Measurements from ENCODE around the gene FAM227B.
"Not testable (repeated sequence)": the region's sequence is repeated elsewhere in the genome, so short reads cannot be mapped to it uniquely, and the experiment has no call there.

Gene FAM227B

DNA sequence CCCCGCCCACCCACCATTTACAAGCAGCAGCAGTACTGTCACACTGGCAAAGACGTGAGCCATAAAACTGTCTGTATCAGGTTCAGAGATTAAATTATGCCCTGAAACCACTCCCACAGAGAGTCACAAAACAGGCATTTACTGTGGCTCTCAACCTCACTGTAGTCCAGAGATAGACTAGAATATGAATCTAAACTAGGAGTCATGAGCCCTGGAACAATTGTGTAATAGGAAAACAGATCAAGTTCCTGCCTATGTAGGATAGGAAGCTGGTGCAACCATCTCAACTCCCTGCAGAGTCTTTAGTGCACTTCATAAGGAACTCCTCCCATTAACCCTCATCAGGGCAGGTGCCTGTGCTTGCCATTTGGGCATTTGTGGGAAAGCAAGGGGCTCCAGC, 61.7 kb downstream of the FAM227B start:
- ChIA-PET POLR2A (no interaction called here), CTCF (no interaction called here)
- no peak for DNase-seq (ENCODE audit: extremely low spot score)
- TF ChIP-seq CTCF (IDR thresholded peaks at IDR 0.05; ENCODE audit: control extremely low read depth, extremely low read depth, low read depth, missing control alignments): no peak

DNA sequence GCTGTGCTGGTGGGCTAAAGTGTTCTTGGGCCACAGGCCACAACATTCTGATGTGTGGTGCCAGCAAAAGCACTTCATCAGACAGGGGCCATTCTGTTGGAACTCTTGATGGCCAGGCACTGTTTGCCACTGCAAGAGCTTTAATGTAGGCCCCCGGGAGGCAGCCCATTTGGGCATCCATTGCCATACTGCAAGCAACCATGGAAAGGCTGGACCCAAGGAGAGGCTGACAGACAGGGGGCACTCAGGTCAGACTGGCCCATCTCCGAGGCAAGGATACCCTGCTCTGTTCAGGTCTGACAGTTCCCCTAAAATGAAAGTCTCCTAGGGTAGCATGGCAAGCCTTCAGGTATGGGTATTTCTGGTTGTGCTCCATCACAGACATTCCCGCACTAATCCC, 64.2 kb downstream of the FAM227B start:
- ChIA-PET POLR2A (no interaction called here), CTCF (no interaction called here)
- DNase-seq (ENCODE audit: extremely low spot score): no peak
- no peak for TF ChIP-seq CTCF (IDR thresholded peaks at IDR 0.05; ENCODE audit: control extremely low read depth, extremely low read depth, low read depth, missing control alignments)

- CTCF ChIA-PET; POLR2A ChIA-PET; DNase-seq (ENCODE audit: extremely low spot score): not testable (repeated sequence)
These were observed 70.3 kb downstream of the FAM227B start for GRCh38 chr15:49550342-49550741.

DNA sequence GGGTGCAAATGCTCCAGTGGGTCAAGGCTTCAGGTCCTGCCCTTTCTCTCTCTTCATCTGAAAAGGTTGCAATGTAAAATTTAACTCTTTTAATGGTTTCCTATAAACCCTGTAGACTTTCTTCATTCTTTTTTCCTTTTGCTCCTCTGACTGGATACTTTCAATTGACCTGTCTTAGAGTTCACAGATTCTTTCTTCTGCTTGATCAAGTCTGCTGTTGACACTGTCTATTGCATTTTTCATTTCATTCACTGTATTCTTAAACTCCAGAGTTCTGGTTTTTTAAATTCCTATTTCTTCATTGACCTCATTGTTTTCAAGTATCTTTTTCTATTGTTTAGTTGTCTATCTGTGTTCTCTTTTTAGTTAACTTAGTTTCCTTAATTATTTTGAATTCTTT, 82.1 kb downstream of the FAM227B start:
- CTCF ChIA-PET: no interaction called here
- POLR2A ChIA-PET: no interaction called here
- TF ChIP-seq CTCF (IDR thresholded peaks at IDR 0.05; ENCODE audit: control extremely low read depth, extremely low read depth, low read depth, missing control alignments): no peak
- DNase-seq (ENCODE audit: extremely low spot score): no peak

DNA sequence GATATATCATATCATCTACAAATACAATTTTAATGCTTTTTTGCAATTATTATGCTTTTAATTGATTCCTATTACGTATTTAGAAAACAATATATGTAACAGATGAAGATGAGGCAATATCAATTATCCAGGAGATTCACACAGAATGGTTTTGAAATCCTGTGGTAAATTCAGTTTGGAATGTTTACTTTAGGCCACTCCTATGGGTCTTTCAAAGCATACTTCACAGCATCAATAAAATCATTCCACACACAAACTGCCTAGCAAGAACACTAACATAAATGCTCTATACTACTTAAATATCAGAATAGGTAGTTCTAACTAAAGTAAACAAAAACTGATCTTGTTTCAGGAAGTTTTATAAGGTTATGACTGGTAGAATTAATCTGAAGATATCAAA, 90.5 kb downstream of the FAM227B start:
- TF ChIP-seq CTCF (IDR thresholded peaks at IDR 0.05; ENCODE audit: control extremely low read depth, extremely low read depth, low read depth, missing control alignments): no peak
- DNase-seq (ENCODE audit: extremely low spot score): no peak
- ChIA-PET CTCF (no interaction called here), POLR2A (no interaction called here)

GRCh38 chr15:49528289-49528688, 92.3 kb downstream of the FAM227B start:
- no peak for DNase-seq (ENCODE audit: extremely low spot score)
- ChIA-PET POLR2A (no interaction called here), CTCF (no interaction called here)
- no peak for TF ChIP-seq CTCF (IDR thresholded peaks at IDR 0.05; ENCODE audit: control extremely low read depth, extremely low read depth, low read depth, missing control alignments)

GRCh38 chr15:49521802-49522201, 98.8 kb downstream of the FAM227B start:
- ChIA-PET POLR2A (no interaction called here), CTCF (no interaction called here)
- no peak for TF ChIP-seq CTCF (IDR thresholded peaks at IDR 0.05; ENCODE audit: control extremely low read depth, extremely low read depth, low read depth, missing control alignments)
- no peak for DNase-seq (ENCODE audit: extremely low spot score)

- CTCF ChIA-PET; POLR2A ChIA-PET; DNase-seq (ENCODE audit: extremely low spot score): not testable (repeated sequence)
These were observed 107.9 kb downstream of the FAM227B start for GRCh38 chr15:49512739-49513138.
